Nephron progenitor cell (in vitro differentiated cells): ENCODE data around the gene RASGEF1C.

Experiments
- DNase-seq: peaks from one replicate; pipeline ENCODE4 v3.0.0; 2021
- H3K27ac Mint-ChIP-seq: 2 replicates; pipeline ENCODE4 v1.8.0; 2021; ENCODE audit warnings: mild to moderate bottlenecking, moderate library complexity, mixed read lengths
- H3K27me3 Mint-ChIP-seq: 2 replicates; pipeline ENCODE4 v1.8.0; 2021; ENCODE audit warnings: mild to moderate bottlenecking, low read depth, mixed read lengths; ENCODE audit not compliant: poor library complexity
- H3K36me3 Mint-ChIP-seq: 2 replicates; pipeline ENCODE4 v1.8.0; 2021; ENCODE audit warnings: low read depth, mixed read lengths
- H3K4me1 Mint-ChIP-seq: 2 replicates; pipeline ENCODE4 v1.8.0; 2021; ENCODE audit warnings: mixed read lengths
- H3K4me3 Mint-ChIP-seq: 2 replicates; pipeline ENCODE4 v1.8.0; 2021; ENCODE audit warnings: mild to moderate bottlenecking, moderate library complexity, mixed read lengths
- H3K9me3 Mint-ChIP-seq: 2 replicates; pipeline ENCODE4 v1.8.0; 2021; ENCODE audit warnings: mild to moderate bottlenecking, moderate library complexity, mixed read lengths
- CTCF ChIP-seq: fragments of 200-600 bp; sonication (generic); IDR thresholded peaks from 2 replicates; pipeline ENCODE4 v1.5.0; 2021; ENCODE audit warnings: antibody characterized with exemption

The RASGEF1C gene

DNA sequence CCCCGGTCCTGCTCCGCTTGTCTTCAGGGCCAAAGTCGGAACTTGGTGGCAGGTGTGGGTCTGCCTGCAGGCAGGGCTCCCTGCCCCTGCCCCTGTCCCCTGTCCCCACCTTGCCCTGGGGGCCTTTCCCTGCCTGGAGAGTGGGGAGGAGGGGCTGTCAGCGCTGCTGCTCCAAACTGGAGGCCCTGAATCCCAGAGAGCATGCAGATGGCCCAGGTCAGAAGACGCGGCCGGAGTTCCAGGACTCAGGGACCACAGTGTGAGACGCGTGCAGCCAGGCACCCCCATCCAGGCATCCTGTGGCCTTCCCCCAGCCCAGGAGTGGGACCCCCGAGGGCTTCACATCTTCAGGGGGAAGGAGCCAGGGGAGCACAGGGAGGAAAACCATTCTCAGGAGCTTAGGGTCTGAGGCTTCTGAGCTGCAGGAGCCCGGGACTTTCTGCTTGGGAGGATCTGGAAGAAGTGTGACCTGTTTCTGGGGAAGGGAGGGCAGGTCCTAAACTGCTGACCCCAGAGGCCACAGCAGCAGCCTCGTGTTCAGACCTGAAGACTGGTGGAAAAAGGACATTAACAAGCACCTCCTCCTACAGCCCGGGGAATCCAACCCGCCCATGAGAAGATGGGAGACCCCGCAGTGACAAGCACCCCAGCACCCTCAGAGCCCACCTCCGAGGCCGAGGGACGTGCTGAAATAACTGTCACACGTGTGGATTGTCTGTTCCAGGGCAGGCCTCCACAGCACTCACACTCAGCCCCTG lies 38.0 kb downstream of the RASGEF1C start:
- no peak for TF ChIP-seq CTCF
- Mint-ChIP-seq H3K4me1 (peaks cover 63% of the 10 kb centered on the region), H3K9me3 (no peaks in the 10 kb centered on the region), H3K36me3 (no peaks in the 10 kb centered on the region), H3K27ac (peak overlapping the region; percentile 87), H3K4me3 (no peak overlapping the region), H3K27me3 (peaks cover 8% of the 10 kb centered on the region)
- DNase-seq: no peak

GRCh38 chr5:180170106-180170809 lies 38.8 kb downstream of the RASGEF1C start:
- H3K4me1 Mint-ChIP-seq: peaks cover 58% of the 10 kb centered on the region
- no peak for TF ChIP-seq CTCF
- no peaks in the 10 kb centered on the region for H3K9me3 Mint-ChIP-seq
- H3K4me3 Mint-ChIP-seq: peak overlapping the region; percentile 40
- H3K27ac Mint-ChIP-seq: peak overlapping the region; percentile 90
- peak; percentile 49 for DNase-seq
- H3K36me3 Mint-ChIP-seq: no peaks in the 10 kb centered on the region
- peaks cover 8% of the 10 kb centered on the region for H3K27me3 Mint-ChIP-seq

- H3K4me1 Mint-ChIP-seq: peaks cover 58% of the 10 kb centered on the region
- H3K4me3 Mint-ChIP-seq: peak overlapping the region; percentile 40
- DNase-seq: no peak
- TF ChIP-seq CTCF: no peak
- peak overlapping the region; percentile 89 for H3K27ac Mint-ChIP-seq
- peaks cover 4% of the 10 kb centered on the region for H3K9me3 Mint-ChIP-seq
- peaks cover 8% of the 10 kb centered on the region for H3K27me3 Mint-ChIP-seq
- no peaks in the 10 kb centered on the region for H3K36me3 Mint-ChIP-seq
These were observed 39.5 kb downstream of the RASGEF1C start for GRCh38 chr5:180169248-180170105.

DNA sequence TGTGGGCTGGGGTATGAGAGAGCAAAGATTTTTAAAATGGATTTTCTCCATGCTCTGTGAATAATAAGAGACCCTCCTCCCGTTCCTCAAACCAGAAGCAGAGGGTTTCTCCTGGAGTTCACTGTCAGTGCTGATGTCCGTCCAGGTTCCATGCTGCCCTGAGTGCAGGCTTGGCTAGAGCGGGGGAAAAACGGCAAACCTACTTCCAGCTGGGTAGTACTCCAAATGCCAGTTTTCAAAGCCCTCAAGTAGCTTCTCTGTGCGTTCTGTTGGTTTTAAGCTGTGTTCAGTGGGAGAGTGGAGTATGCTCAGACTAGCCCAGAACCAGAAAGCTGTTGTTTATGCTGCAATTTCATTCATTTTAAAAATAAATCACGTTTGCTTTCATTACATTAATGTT lies 40.3 kb downstream of the RASGEF1C start:
- Mint-ChIP-seq H3K4me3 (peak overlapping the region; percentile 45), H3K27me3 (peaks cover 3% of the 10 kb centered on the region), H3K27ac (peak overlapping the region; percentile 92), H3K4me1 (peaks cover 51% of the 10 kb centered on the region), H3K9me3 (peaks cover 8% of the 10 kb centered on the region), H3K36me3 (no peaks in the 10 kb centered on the region)
- no peak for DNase-seq
- no peak for TF ChIP-seq CTCF

DNA sequence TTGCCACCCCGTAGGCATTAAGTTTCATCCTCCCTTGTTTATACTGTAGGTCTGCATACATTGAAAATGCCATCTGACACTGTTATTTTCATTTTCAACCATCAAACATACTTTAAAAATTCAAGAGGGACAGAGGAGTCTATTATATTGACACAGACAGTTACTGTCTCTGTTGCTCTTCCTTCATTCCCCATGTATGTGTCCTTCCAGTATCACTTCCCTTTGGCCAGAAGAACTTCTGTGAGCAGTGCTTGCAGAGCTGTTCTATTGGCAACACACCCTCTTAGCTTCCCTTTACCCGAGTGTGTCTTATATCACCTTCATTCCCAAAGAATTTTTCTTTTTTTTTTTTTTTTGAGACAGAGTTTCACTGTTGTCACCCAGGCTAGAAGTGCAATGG lies 42.8 kb downstream of the RASGEF1C start:
- H3K27me3 Mint-ChIP-seq: peaks cover 2% of the 10 kb centered on the region
- peaks cover 9% of the 10 kb centered on the region for H3K9me3 Mint-ChIP-seq
- H3K27ac Mint-ChIP-seq: no peak overlapping the region
- no peak overlapping the region for H3K4me3 Mint-ChIP-seq
- peaks cover 30% of the 10 kb centered on the region for H3K4me1 Mint-ChIP-seq
- TF ChIP-seq CTCF: no peak
- H3K36me3 Mint-ChIP-seq: no peaks in the 10 kb centered on the region
- no peak for DNase-seq
